ENCODE results near the gene DRG1. TPM values are rescaled to one million over a fixed set of nuclear protein-coding genes. Genes with fewer than 3 reads are reported as not detected.
A peak's percentile ranks its signal among the peaks of the same experiment; 100 is the strongest.
"Not testable (repeated sequence)": the region's sequence is repeated elsewhere in the genome, so short reads cannot be mapped to it uniquely, and the experiment has no call there.

DRG1 gene
- total and polyA plus RNA-seq, 2 donors (not counting 1 experiment from before 2014, with no cell fraction given), result 33.9 to 58.9 TPM

DNA sequence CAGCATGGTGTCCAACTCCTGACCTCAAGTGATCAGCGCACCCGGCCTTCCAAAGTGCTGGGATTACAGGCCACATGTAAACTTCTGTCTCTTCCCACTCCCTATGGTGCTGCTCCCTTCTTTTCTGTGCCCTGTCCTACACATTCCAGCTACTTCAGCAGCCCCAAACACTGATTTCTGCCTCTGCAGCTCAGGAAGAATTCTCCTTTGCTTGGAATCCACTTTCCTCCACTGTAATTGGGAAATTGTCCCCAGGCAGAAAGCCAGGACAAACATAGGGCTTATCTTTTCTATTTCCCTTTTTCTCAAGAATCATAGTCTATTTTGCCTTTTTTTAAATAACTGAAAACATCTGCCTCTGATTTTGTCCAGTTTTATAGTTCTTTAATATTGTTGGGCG lies 21.3 kb upstream of the DRG1 start:
- Histone ChIP-seq H3K4me2 (replicated peaks; ENCODE audit: low read depth, low read length, poor library complexity, severe bottlenecking) (no peak overlapping the region), H2AFZ (ENCODE audit: insufficient read depth, low read depth, low read length, poor library complexity, severe bottlenecking) (no peak overlapping the region), H3K79me2 (ENCODE audit: control insufficient read depth, insufficient read depth, low read length) (no peaks in the 10 kb centered on the region), H3K4me1 (ENCODE audit: control insufficient read depth in 2 of 2, insufficient read depth in 2 of 2, low read length in 2 of 2) (no peaks in the 10 kb centered on the region), H3K9ac (ENCODE audit: low read length) (no peak overlapping the region), H3K27ac (ENCODE audit: low read length in 2 of 2) (no peak overlapping the region), H3K36me3 (replicated peaks in 1 of 2; ENCODE audit: control extremely low read depth in 1 of 2, control insufficient read depth in 1 of 2, extremely low read depth in 1 of 2, insufficient read depth in 2 of 2, low read length in 1 of 2) (no peaks in the 10 kb centered on the region), H3K27me3 (replicated peaks in 1 of 4; ENCODE audit: control extremely low read depth in 1 of 4, control insufficient read depth in 3 of 4, insufficient read depth in 4 of 4, low read length in 3 of 4) (no peaks in the 10 kb centered on the region), H4K20me1 (ENCODE audit: control insufficient read depth, insufficient read depth, low read length, poor library complexity, severe bottlenecking) (no peaks in the 10 kb centered on the region), H3K4me3 (ENCODE audit: control extremely low read depth in 1 of 5, extremely low read depth in 1 of 5, insufficient read depth in 1 of 5, low read depth in 2 of 5, low read length in 4 of 5) (no peak overlapping the region), H3K9me3 (ENCODE audit: control extremely low read depth in 1 of 3, control insufficient read depth in 2 of 3, insufficient read depth in 1 of 3, low read length in 2 of 3) (no peaks in the 10 kb centered on the region)
- WGBS (ENCODE audit: insufficient coverage), result 100% methylated on average over 2 of the region's 3 CpGs
- intact Hi-C loops (cut with micrococcal nuclease), result no loop called here
- no peak overlapping the region for H3K4me3 Mint-ChIP-seq
- no peaks in the 10 kb centered on the region for H3K9me3 Mint-ChIP-seq (ENCODE audit: insufficient read depth)
- no peak for ATAC-seq (ENCODE audit: low read depth)
- H3K4me1 Mint-ChIP-seq, result no peaks in the 10 kb centered on the region
- no peak for DNase-seq
- TF ChIP-seq, protein P1, sequence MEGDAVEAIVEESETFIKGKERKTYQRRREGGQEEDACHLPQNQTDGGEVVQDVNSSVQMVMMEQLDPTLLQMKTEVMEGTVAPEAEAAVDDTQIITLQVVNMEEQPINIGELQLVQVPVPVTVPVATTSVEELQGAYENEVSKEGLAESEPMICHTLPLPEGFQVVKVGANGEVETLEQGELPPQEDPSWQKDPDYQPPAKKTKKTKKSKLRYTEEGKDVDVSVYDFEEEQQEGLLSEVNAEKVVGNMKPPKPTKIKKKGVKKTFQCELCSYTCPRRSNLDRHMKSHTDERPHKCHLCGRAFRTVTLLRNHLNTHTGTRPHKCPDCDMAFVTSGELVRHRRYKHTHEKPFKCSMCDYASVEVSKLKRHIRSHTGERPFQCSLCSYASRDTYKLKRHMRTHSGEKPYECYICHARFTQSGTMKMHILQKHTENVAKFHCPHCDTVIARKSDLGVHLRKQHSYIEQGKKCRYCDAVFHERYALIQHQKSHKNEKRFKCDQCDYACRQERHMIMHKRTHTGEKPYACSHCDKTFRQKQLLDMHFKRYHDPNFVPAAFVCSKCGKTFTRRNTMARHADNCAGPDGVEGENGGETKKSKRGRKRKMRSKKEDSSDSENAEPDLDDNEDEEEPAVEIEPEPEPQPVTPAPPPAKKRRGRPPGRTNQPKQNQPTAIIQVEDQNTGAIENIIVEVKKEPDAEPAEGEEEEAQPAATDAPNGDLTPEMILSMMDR (IDR thresholded peaks at IDR 0.05), result no peak
- TF ChIP-seq EZH2 (IDR thresholded peaks at IDR 0.05; ENCODE audit: borderline replicate concordance, insufficient read depth, low read depth, low read length, poor library complexity, severe bottlenecking), result no peak
- CTCF ChIA-PET, result no interaction called here
- POLR2A ChIA-PET, result interaction anchor here (0.6 kb wide), 1 partner anchor 32 kb away, joined by 3 read pairs; the partner anchor contains the start of gene PATZ1
- H3K27ac Mint-ChIP-seq, result no peak overlapping the region
- peaks cover 6% of the 10 kb centered on the region for H3K27me3 Mint-ChIP-seq

DNA sequence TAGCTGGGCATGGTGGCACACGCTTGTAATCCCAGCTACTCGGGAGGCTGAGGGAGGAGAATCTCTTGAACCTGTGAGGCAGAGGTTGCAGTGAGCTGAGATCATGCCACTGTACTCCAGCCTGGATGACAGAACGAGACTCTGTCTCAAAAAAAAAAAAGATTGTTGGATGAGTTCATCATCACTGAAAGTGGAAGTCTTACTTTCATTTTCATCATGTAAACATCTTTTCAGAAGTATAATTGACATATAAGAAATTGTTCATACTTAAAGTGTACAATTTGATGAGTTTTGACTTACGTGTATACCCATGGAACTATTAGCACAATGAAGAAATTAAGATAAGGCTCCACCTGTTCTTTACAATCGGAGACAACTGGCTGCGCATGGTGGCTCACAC lies 20.8 kb upstream of the DRG1 start:
- DNase-seq; ATAC-seq (ENCODE audit: low read depth); H3K36me3 ChIP-seq (replicated peaks in 1 of 2; ENCODE audit: control extremely low read depth in 1 of 2, control insufficient read depth in 1 of 2, extremely low read depth in 1 of 2, insufficient read depth in 2 of 2, low read length in 1 of 2); H3K27ac Mint-ChIP-seq; H3K4me3 Mint-ChIP-seq; H4K20me1 ChIP-seq (ENCODE audit: control insufficient read depth, insufficient read depth, low read length, poor library complexity, severe bottlenecking); intact Hi-C loops (cut with micrococcal nuclease); H3K4me1 Mint-ChIP-seq; H3K27me3 Mint-ChIP-seq; H3K79me2 ChIP-seq (ENCODE audit: control insufficient read depth, insufficient read depth, low read length); H3K9me3 Mint-ChIP-seq (ENCODE audit: insufficient read depth); H3K9ac ChIP-seq (ENCODE audit: low read length); H3K27me3 ChIP-seq (replicated peaks in 1 of 4; ENCODE audit: control extremely low read depth in 1 of 4, control insufficient read depth in 3 of 4, insufficient read depth in 4 of 4, low read length in 3 of 4); H3K27ac ChIP-seq (ENCODE audit: low read length in 2 of 2); H3K4me1 ChIP-seq (ENCODE audit: control insufficient read depth in 2 of 2, insufficient read depth in 2 of 2, low read length in 2 of 2); H3K4me2 ChIP-seq (replicated peaks; ENCODE audit: low read depth, low read length, poor library complexity, severe bottlenecking); POLR2A ChIA-PET; H3K9me3 ChIP-seq (ENCODE audit: control extremely low read depth in 1 of 3, control insufficient read depth in 2 of 3, insufficient read depth in 1 of 3, low read length in 2 of 3); CTCF ChIA-PET; H3K4me3 ChIP-seq (ENCODE audit: control extremely low read depth in 1 of 5, extremely low read depth in 1 of 5, insufficient read depth in 1 of 5, low read depth in 2 of 5, low read length in 4 of 5): not testable (repeated sequence)
- 100% methylated on average over 2 of the region's 6 CpGs for WGBS (ENCODE audit: insufficient coverage)
- peak overlapping the region; percentile 21 for H2AFZ ChIP-seq (ENCODE audit: insufficient read depth, low read depth, low read length, poor library complexity, severe bottlenecking)
